GM19467 (cell line): Measurements from ENCODE around the gene NPTXR.

Experiments used
- ATAC-seq: cut with Tn5 transposase; IDR thresholded peaks from one replicate; pipeline ENCODE4 v1.9.1; 2021; ENCODE audit warnings: mild to moderate bottlenecking, moderate library complexity; ENCODE audit not compliant: unreplicated experiment

NPTXR gene

DNA sequence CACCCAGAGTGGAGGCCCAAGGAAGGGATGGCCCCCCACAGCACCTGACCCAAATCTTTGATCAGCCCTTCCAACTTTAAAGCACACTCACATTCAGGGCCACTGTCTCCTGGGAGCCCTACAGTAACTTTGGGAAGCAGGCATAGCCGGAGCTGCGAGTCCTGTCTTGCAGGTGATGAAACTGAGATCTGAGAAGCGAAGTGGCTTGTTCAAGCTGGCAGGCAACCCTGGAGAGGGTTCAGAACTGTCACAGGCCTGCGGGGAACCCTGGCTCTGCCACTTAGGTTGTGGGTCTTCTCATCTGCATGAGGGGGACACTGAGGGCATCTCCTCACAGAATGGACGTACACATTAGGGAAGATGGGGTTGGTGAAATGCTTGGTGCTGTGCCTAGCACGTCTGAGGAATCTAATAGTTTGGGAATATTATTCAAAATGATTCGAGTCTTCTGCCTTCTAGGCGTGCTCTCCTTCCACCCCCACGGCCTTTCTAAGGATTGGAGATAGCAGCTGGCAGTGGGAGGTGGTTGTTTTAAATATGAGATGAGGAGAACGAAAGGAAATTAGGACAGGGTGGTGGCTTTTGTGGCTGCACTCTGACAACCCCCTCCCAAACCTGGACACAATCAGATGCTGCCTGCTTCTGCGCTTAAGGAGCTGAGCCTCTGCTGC lies 69.2 kb downstream of the NPTXR start:
- no peak for ATAC-seq

DNA sequence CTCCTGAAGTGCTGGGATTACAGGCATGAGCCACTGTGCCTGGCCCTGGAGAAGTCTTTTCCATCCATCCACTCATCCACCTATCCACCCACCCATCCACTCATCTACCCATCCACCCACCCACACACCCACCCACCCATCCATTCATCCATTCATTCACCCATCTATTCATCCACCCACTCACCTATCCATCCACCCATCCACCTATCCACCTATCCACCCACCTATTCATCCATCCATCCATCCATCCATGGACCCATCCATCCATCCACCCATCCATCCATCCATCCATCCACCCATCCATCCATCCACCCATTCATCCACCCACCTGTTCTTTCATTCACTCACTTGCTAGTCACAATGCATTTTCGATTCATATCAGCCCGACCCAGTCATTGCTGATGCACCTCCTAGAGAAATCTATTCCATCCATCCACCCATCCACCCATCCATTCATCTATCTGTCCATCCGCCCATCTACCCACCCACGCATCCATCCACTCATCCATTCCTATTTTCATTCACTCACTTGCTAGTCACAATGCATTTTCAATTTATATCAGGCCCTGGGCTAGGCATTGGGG lies 70.4 kb downstream of the NPTXR start:
- ATAC-seq, result no peak

DNA sequence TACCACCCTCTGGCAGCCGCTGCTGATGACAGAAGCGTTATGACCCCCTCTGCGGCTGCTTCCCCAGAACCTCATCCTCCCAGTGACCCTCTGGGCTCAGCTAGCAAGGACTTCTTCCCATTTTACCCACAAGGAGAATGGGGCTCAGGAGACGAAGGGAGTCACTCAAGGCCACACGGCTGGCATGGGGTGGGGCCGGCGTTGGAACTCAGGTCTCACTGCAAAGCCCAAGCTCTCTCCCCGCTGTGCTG lies 71.3 kb downstream of the NPTXR start:
- ATAC-seq, result no peak

DNA sequence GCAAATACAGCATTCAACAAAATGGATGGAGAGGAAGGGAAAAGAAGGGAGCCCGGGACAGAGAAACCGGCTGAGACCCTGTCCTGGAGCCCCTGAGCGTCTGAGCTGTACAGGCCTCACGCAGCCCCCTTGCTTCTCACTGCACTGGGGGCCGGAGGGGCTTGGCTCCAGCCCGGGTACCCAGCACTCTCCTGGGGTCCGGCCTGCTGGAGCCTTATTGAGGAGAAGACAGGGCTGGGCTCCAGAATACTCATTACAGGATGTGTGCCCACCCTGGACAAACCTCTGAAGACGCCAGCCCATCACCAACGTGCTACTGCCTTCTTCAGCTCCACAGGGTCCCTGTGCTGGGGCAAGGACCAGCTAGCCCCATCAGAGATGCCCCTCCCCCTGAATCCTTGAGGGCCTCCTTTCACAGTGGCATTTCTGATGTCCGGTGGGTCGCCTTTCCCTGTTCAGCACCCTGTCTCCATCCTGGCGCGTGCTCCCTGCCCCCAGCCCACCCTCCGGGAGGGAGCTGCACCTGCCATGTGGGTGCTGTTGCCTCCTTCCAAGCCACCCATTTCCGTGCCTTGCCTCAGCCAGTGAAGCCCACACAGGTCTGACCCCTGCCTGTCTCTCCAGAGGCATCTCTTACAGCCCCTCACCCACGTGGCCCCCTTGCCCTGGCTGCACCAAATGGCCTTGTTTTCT lies 73.4 kb downstream of the NPTXR start:
- no peak for ATAC-seq
